Cerebellar cortex (tissue), 1 donor: ENCODE measurements around the gene RPRD1B.

Experiments
- DNase-seq: peaks from one replicate; pipeline ENCODE4 v3.0.0-alpha.2; 2015; ENCODE audit warnings: low spot score

The RPRD1B gene

GRCh38 chr20:38033330-38034107 is at the start of gene RPRD1B, which contains the start of gene TTI1:
Gene RPRD1B (plus strand): TSS chr20:38033746. CDS start chr20:38033948, 202 bp downstream.
Gene TTI1 (minus strand): TSS chr20:38033456. CDS start chr20:38013816, 19,640 bp downstream.
- DNase-seq: peak; percentile 91

GRCh38 chr20:37984018-37984785 is 49.3 kb upstream of the RPRD1B start:
- DNase-seq: no peak

GRCh38 chr20:37986044-37986858 is 47.3 kb upstream of the RPRD1B start:
- peak; percentile 27 for DNase-seq

- peak; percentile 79 for DNase-seq
These were observed 46.5 kb upstream of the RPRD1B start for GRCh38 chr20:37986873-37987601.

GRCh38 chr20:37987602-37988290 is 45.8 kb upstream of the RPRD1B start:
- DNase-seq: no peak

- DNase-seq: no peak
These were observed 45.1 kb upstream of the RPRD1B start for GRCh38 chr20:37988306-37988954.

GRCh38 chr20:37989601-37990295 is 43.8 kb upstream of the RPRD1B start:
- DNase-seq: peak; percentile 80

GRCh38 chr20:37990571-37991151 is 42.9 kb upstream of the RPRD1B start:
- no peak for DNase-seq

GRCh38 chr20:37991157-37991866 is 42.2 kb upstream of the RPRD1B start:
- no peak for DNase-seq

- peak; percentile 37 for DNase-seq
These were observed 41.6 kb upstream of the RPRD1B start for GRCh38 chr20:37991908-37992307.

- DNase-seq: no peak
These were observed 40.6 kb upstream of the RPRD1B start for GRCh38 chr20:37992802-37993409.

- DNase-seq: no peak
These were observed 39.0 kb upstream of the RPRD1B start for GRCh38 chr20:37994512-37994911.

- peak; percentile 86 for DNase-seq
These were observed 37.5 kb upstream of the RPRD1B start for GRCh38 chr20:37995856-37996605.

- no peak for DNase-seq
These were observed 36.0 kb upstream of the RPRD1B start for GRCh38 chr20:37997516-37997915.

GRCh38 chr20:37999526-38000263 is 33.9 kb upstream of the RPRD1B start:
- DNase-seq: no peak

GRCh38 chr20:38000293-38000692 is 33.3 kb upstream of the RPRD1B start:
- DNase-seq: no peak
